Breast epithelium (tissue), 3 donors: ENCODE results near the gene CDC42EP5.

ENCODE experiments used
- CTCF ChIP-seq, 3 donors: fragments of 450-650 bp; IDR thresholded peaks; one replicate each; pipeline ENCODE4 v1.5.1; 2016 to 2017; ENCODE audit warnings: antibody characterized with exemption in 3 of 3, mild to moderate bottlenecking in 3 of 3, moderate library complexity in 3 of 3
- POLR2A ChIP-seq: fragments of 450-650 bp; IDR thresholded peaks from one replicate; pipeline ENCODE4 v1.6.1; 2016; ENCODE audit warnings: antibody characterized with exemption, mild to moderate bottlenecking, moderate library complexity
- POLR2AphosphoS5 ChIP-seq, 3 donors: sonication (generic); formaldehyde crosslinking; IDR thresholded peaks; one replicate each; pipeline ENCODE4 v1.6.1; 2017; ENCODE audit warnings: antibody characterized with exemption in 3 of 3

- TF ChIP-seq CTCF (IDR thresholded peaks at IDR 0.05), result no peak
- no peak for TF ChIP-seq POLR2A
- TF ChIP-seq POLR2AphosphoS5 (IDR thresholded peaks at IDR 0.05), result no peak
These were observed 53.9 kb downstream of the CDC42EP5 start for GRCh38 chr19:54418930-54419800.
